A673 (cell line): Measurements from ENCODE around the gene MOCS3.

Experiments
- CTCF ChIP-seq: fragments of 300-800, 200-600 bp; sonication (generic); conservative IDR thresholded peaks from 2 replicates; pipeline ENCODE4 v1.5.1; 2017; ENCODE audit warnings: low read depth, mild to moderate bottlenecking, antibody characterized with exemption, low read length, moderate library complexity, mixed read lengths
- EZH2 ChIP-seq: fragments of 200-600 bp; sonication (generic); IDR thresholded peaks from 2 replicates; pipeline ENCODE4 v1.6.1; 2017; ENCODE audit warnings: borderline replicate concordance, low read depth, mild to moderate bottlenecking, mixed read lengths, antibody characterized with exemption, low read length; ENCODE audit not compliant: poor library complexity, severe bottlenecking

DNA sequence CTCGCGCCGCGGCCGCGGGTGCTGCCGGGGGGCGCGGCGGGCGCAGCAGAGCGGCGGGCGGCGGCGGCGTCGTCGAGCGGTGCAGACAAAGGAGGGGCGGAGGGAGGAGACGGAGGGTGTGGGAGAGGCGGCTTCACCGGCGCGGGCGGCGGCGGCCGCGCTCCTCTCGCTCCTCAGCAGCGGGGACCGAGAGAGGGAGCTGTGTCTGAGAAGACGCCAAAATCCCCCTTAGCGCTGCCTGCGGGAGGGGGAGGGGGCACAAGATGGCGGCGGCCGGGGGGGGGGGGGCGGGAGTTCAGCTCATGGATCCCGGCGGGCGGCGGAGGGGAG lies 27.7 kb upstream of the MOCS3 start:
- TF ChIP-seq CTCF (no peak), EZH2 (no peak)
